Lower lobe of right lung (tissue), 2 donors: ENCODE data around the gene PLSCR4. TPM values are rescaled to one million over a fixed set of nuclear protein-coding genes. Genes with fewer than 3 reads are reported as not detected.
A peak's percentile ranks its signal among the peaks of the same experiment; 100 is the strongest.

Experiments used
- ATAC-seq, 2 donors: fragments of 200-7000 bp; cut with Tn5 transposase; one replicate each; pipeline ENCODE4 v1.9.1; 2020 to 2022; ENCODE audit warnings: mild to moderate bottlenecking in 2 of 2, moderate library complexity in 2 of 2
- DNase-seq: peaks from one replicate; pipeline ENCODE4 v3.0.0-alpha.2; 2020
- H3K27ac ChIP-seq: fragments of 200-600 bp; one replicate; pipeline ENCODE4 v1.8.0; 2022
- H3K27me3 ChIP-seq: fragments of 200-600 bp; one replicate; pipeline ENCODE4 v1.8.0; 2022; ENCODE audit warnings: low read depth
- H3K36me3 ChIP-seq: fragments of 200-600 bp; one replicate; pipeline ENCODE4 v1.8.0; 2022; ENCODE audit warnings: mild to moderate bottlenecking
- H3K4me1 ChIP-seq: fragments of 200-600 bp; one replicate; pipeline ENCODE4 v1.8.0; 2022
- H3K4me3 ChIP-seq: fragments of 200-600 bp; one replicate; pipeline ENCODE4 v1.8.0; 2022; ENCODE audit warnings: mild to moderate bottlenecking
- H3K9me3 ChIP-seq: fragments of 200-600 bp; one replicate; pipeline ENCODE4 v1.8.0; 2022
- intact Hi-C: fragments of 100-400 bp; cut with DNase I; formaldehyde crosslinking; loops from one replicate; pipeline ENCODE4 v1.11.0; 2022
- total RNA-seq: library from RNA; stranded (reverse); fragmentation: NEBNext Ultra II Directional; extraction: Animal tissue kit (Norgen Biotek cat#: 25700); gene quantifications from one replicate; pipeline ENCODE4 v1.2.1, GENCODE V29; 2021
- TF ChIP-seq, protein P1 (sequence below): fragments of 200-600 bp; IDR thresholded peaks from one replicate; pipeline ENCODE4 v1.8.0; 2022; ENCODE audit warnings: antibody characterized with exemption, mild to moderate bottlenecking
- donor health status: DM: no; HTN: yes; CAD: no; lungs with severe emphysema.

PLSCR4 gene
- total RNA-seq, 1 donor from 2014 or later, result 63.5 TPM

DNA sequence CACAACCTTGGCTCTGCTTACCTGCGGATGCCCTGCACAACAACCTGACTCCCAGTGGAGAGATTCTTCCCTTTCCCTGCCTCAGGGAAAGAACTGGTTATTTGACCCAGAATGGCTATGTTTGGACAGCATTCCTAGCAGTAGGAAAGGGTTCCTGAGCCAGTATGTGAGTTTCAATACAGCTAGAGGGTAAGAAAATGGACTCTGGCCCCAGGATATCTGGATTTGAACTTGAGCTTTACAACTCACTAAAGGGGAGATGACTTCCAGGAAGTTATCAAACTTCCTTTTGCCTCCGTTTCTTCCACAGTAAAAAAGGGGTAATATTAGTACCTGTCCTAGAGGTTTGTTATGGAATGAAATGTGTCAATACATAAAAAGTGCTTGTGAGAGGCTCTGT is 28.1 kb upstream of the PLSCR4 start:
- Histone ChIP-seq H3K36me3 (no peaks in the 10 kb centered on the region), H3K9me3 (no peaks in the 10 kb centered on the region), H3K4me1 (peaks cover 6% of the 10 kb centered on the region), H3K27me3 (no peaks in the 10 kb centered on the region), H3K4me3 (no peak overlapping the region), H3K27ac (no peak overlapping the region)
- TF ChIP-seq, protein P1, sequence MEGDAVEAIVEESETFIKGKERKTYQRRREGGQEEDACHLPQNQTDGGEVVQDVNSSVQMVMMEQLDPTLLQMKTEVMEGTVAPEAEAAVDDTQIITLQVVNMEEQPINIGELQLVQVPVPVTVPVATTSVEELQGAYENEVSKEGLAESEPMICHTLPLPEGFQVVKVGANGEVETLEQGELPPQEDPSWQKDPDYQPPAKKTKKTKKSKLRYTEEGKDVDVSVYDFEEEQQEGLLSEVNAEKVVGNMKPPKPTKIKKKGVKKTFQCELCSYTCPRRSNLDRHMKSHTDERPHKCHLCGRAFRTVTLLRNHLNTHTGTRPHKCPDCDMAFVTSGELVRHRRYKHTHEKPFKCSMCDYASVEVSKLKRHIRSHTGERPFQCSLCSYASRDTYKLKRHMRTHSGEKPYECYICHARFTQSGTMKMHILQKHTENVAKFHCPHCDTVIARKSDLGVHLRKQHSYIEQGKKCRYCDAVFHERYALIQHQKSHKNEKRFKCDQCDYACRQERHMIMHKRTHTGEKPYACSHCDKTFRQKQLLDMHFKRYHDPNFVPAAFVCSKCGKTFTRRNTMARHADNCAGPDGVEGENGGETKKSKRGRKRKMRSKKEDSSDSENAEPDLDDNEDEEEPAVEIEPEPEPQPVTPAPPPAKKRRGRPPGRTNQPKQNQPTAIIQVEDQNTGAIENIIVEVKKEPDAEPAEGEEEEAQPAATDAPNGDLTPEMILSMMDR, result no peak
- intact Hi-C loops, result no loop called here
- DNase-seq, result no peak
- no peak for ATAC-seq

GRCh38 chr3:146277953-146278631 is 27.2 kb upstream of the PLSCR4 start:
- TF ChIP-seq, protein P1, result no peak

GRCh38 chr3:146275476-146275875 is 24.6 kb upstream of the PLSCR4 start:
- TF ChIP-seq, protein P1, result no peak
- H3K9me3 ChIP-seq, result no peaks in the 10 kb centered on the region
- no peak for DNase-seq
- H3K4me1 ChIP-seq, result peaks cover 6% of the 10 kb centered on the region
- intact Hi-C loops, result no loop called here
- no peak for ATAC-seq
- H3K27ac ChIP-seq, result no peak overlapping the region
- no peaks in the 10 kb centered on the region for H3K27me3 ChIP-seq
- no peak overlapping the region for H3K4me3 ChIP-seq
- H3K36me3 ChIP-seq, result no peaks in the 10 kb centered on the region

More at GRCh38 chr3:146277953-146278631, 27.2 kb upstream of the PLSCR4 start:
- intact Hi-C loops, result no loop called here
- H3K4me1 ChIP-seq, result peaks cover 6% of the 10 kb centered on the region
- ATAC-seq, result peak in 1 of 2 donors; percentile 45
- no peak overlapping the region for H3K4me3 ChIP-seq
- no peaks in the 10 kb centered on the region for H3K27me3 ChIP-seq
- no peak overlapping the region for H3K27ac ChIP-seq
- no peaks in the 10 kb centered on the region for H3K9me3 ChIP-seq
- no peaks in the 10 kb centered on the region for H3K36me3 ChIP-seq
- no peak for DNase-seq

DNA sequence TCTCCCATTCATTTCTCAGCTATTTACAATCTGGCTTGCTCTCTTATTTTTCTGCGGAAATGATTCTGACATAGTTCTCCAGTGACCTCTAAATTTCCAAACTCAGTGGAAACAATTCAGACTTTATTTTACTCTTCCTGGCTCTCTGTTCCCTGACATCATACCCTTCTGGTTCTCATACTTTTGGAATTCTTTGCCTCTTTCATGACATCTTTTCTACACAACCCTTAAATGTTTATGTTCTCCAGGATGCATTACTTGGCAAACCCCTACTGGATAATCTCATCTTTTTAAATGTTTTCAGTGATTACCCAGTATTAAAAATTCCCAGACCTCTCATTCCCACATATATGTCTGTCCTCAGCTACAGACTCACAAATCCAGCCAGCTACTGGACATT is 23.9 kb upstream of the PLSCR4 start:
- peak in 1 of 2 donors; percentile 26 for ATAC-seq
- no peaks in the 10 kb centered on the region for H3K27me3 ChIP-seq
- no peak overlapping the region for H3K27ac ChIP-seq
- intact Hi-C loops, result no loop called here
- no peaks in the 10 kb centered on the region for H3K9me3 ChIP-seq
- H3K4me3 ChIP-seq, result no peak overlapping the region
- peaks cover 6% of the 10 kb centered on the region for H3K4me1 ChIP-seq
- DNase-seq, result no peak
- TF ChIP-seq, protein P1, result no peak
- no peaks in the 10 kb centered on the region for H3K36me3 ChIP-seq

DNA sequence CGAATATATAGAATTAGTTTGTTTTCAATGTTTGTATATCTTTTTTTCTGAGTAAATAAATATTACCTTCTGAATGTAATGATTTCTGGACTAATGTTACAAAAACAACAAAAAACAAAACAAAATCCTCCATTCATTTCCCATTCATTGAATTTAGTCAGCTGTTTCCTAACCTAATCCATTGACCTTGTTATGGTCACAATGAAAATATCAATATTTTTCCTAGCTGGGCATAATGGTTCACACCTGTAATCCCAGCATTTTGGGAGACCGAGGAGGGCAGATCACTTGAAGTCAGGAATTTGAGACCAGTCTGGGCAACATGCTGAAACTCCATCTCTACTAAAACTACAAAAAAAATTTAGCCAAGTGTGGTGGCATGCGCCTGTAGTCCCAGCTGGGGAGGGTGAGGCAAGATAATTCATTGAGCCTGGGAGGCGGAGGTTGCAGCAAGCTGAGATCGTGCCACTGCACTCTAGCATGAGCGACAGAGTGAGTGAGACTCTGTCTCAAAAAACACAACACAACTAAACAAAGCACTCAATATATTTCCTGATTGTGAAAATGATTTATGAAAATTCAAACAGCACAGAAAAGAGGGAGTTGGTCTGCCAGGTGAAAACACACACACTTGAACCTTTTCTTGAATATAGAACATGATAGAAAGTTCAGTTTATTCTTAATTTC is 23.0 kb upstream of the PLSCR4 start:
- Histone ChIP-seq H3K4me3 (no peak overlapping the region), H3K36me3 (no peaks in the 10 kb centered on the region), H3K27ac (no peak overlapping the region), H3K4me1 (peaks cover 5% of the 10 kb centered on the region), H3K27me3 (no peaks in the 10 kb centered on the region), H3K9me3 (no peaks in the 10 kb centered on the region)
- DNase-seq, result no peak
- ATAC-seq, result no peak
- intact Hi-C loops, result no loop called here
- TF ChIP-seq, protein P1, result no peak
